GM18526 (cell line): Measurements from ENCODE around the gene TP53INP2.

Source experiments
- POLR2A ChIP-seq: IDR thresholded peaks from 3 replicates; pipeline ENCODE4 v1.6.1; 2011; ENCODE audit not compliant: insufficient read length; ENCODE audit errors: extremely low read depth

The TP53INP2 gene

GRCh38 chr20:34715384-34715783, 11.2 kb downstream of the TP53INP2 start:
- TF ChIP-seq POLR2A, result no peak

- TF ChIP-seq POLR2A, result no peak
These were observed 12.7 kb downstream of the TP53INP2 start for GRCh38 chr20:34716921-34717229.

- TF ChIP-seq POLR2A, result no peak
These were observed 13.3 kb downstream of the TP53INP2 start for GRCh38 chr20:34717230-34718095.

- TF ChIP-seq POLR2A, result no peak
These were observed 16.1 kb downstream of the TP53INP2 start for GRCh38 chr20:34720266-34720665.

- no peak for TF ChIP-seq POLR2A
These were observed 20.0 kb downstream of the TP53INP2 start for GRCh38 chr20:34724172-34724571.

GRCh38 chr20:34729416-34729815, 25.3 kb downstream of the TP53INP2 start:
- TF ChIP-seq POLR2A, result no peak

GRCh38 chr20:34732523-34732922, 28.4 kb downstream of the TP53INP2 start:
- no peak for TF ChIP-seq POLR2A

- TF ChIP-seq POLR2A, result no peak
These were observed 32.1 kb downstream of the TP53INP2 start for GRCh38 chr20:34736106-34736735.

GRCh38 chr20:34743039-34743438, 38.9 kb downstream of the TP53INP2 start:
- TF ChIP-seq POLR2A, result no peak

GRCh38 chr20:34744340-34744739, 40.2 kb downstream of the TP53INP2 start:
- no peak for TF ChIP-seq POLR2A

- no peak for TF ChIP-seq POLR2A
These were observed 40.7 kb downstream of the TP53INP2 start for GRCh38 chr20:34744847-34745246.

- no peak for TF ChIP-seq POLR2A
These were observed 42.5 kb downstream of the TP53INP2 start for GRCh38 chr20:34746674-34747073.

GRCh38 chr20:34747479-34747878, 43.3 kb downstream of the TP53INP2 start:
- TF ChIP-seq POLR2A, result no peak

GRCh38 chr20:34748709-34749108, 44.6 kb downstream of the TP53INP2 start:
- no peak for TF ChIP-seq POLR2A

GRCh38 chr20:34750484-34750883, 46.3 kb downstream of the TP53INP2 start:
- no peak for TF ChIP-seq POLR2A

GRCh38 chr20:34751453-34751852, 47.3 kb downstream of the TP53INP2 start:
- no peak for TF ChIP-seq POLR2A
